ENCODE results near the gene OGFR. TPM values are rescaled to one million over a fixed set of nuclear protein-coding genes. Genes with fewer than 3 reads are reported as not detected.

Gene OGFR
- total RNA-seq, 8 experiments from 2014 or later: 18.2 to 44.0 (median 27.2) TPM

Other genes starting within 250 kb of the OGFR start
- 10 to 100 TPM in 1 of 8 experiments, 1 to 10 TPM in 7; 1.0 to 14.2 (median 3.2) TPM for gene SLCO4A1, start 162.3 kb upstream of the OGFR start, total RNA-seq
- 1 to 10 TPM in 2 of 8 experiments, under 1 TPM in 5, not detected in 1; 0.13 to 1.3 (median 0.52) TPM for gene NTSR1, start 96.0 kb upstream of the OGFR start, total RNA-seq
- 10 to 100 TPM in 4 of 8 experiments, 1 to 10 TPM in 4; 9.2 to 15.1 (median 11.5) TPM for gene MRGBP, start 8.4 kb upstream of the OGFR start, total RNA-seq
- 10 to 100 TPM in 1 of 8 experiments, 1 to 10 TPM in 5, under 1 TPM in 2; 0.60 to 19.5 (median 2.0) TPM for gene COL9A3, start 12.2 kb downstream of the OGFR start, total RNA-seq
- 10 to 100 TPM in 4 of 8 experiments, 1 to 10 TPM in 4; 7.0 to 14.0 (median 9.9) TPM for gene TCFL5, start 57.0 kb downstream of the OGFR start, total RNA-seq
- gene DIDO1, start 121.7 kb downstream of the OGFR start, total RNA-seq: 10 to 100 TPM; 24.1 to 61.2 (median 36.0) TPM
- 10 to 100 TPM; 13.8 to 35.9 (median 30.5) TPM for gene GID8, start 133.3 kb downstream of the OGFR start, total RNA-seq
- gene SLC17A9, start 147.9 kb downstream of the OGFR start, total RNA-seq: 10 to 100 TPM in 2 of 8 experiments, 1 to 10 TPM in 1, under 1 TPM in 4, not detected in 1; 0.13 to 18.0 (median 1.00) TPM
- gene BHLHE23, start 202.1 kb downstream of the OGFR start, total RNA-seq: under 1 TPM in 3 of 8 experiments, not detected in 5; 0.21 to 0.52 (median 0.22) TPM

All from motor neuron (in vitro differentiated cells).